SK-N-SH (cell line): ENCODE results near the gene RAMACL. TPM values are rescaled to one million over a fixed set of nuclear protein-coding genes. Genes with fewer than 3 reads are reported as not detected.

Source experiments
- CTCF ChIA-PET: fragments of 300-600, 350-600 bp; formaldehyde crosslinking; extraction: SDS; loops from one replicate; lab custom pipeline; 2021; lab: Yijun Ruan, JAX
- POLR2A ChIA-PET: fragments of 350-600 bp; sonication (Branson Sonifier 250); formaldehyde crosslinking; extraction: SDS; loops from one replicate; lab custom pipeline; 2020; ENCODE audit warnings: antibody characterized with exemption, inconsistent platforms; lab: Yijun Ruan, JAX
- DNase-seq: peaks from one replicate; pipeline ENCODE4 v3.0.0; 2012
- H2AFZ ChIP-seq: fragments of 200-600 bp; sonication (generic); 2 replicates; pipeline ENCODE4 v1.8.1; 2016; ENCODE audit warnings: antibody characterized with exemption, mild to moderate bottlenecking, low read depth
- H3F3A ChIP-seq: fragments of 200-600 bp; sonication (generic); replicated peaks from 2 replicates; pipeline ENCODE3; 2016; ENCODE audit warnings: antibody characterized with exemption, mild to moderate bottlenecking; ENCODE audit not compliant: insufficient read depth
- H3K27ac ChIP-seq, 2 experiments: fragments of 200-500 bp in 1 of 2; fragments of 200-600 bp in 1 of 2; sonication (Bioruptor generic) in 1 of 2; sonication (generic), shearing (Covaris generic) in 1 of 2; 2 replicates each; pipeline versions ENCODE4 v1.5.1 to v1.6.1; 2014 to 2016; ENCODE audit warnings: low read depth in 2 of 2, inconsistent platforms in 1 of 2, low read length in 1 of 2, mild to moderate bottlenecking in 1 of 2, mixed read lengths in 1 of 2
- H3K27me3 ChIP-seq: fragments of 200-600 bp; sonication (generic), shearing (Covaris generic); 2 replicates; pipeline ENCODE4 v1.6.1; 2016; ENCODE audit warnings: mixed run types; ENCODE audit not compliant: insufficient read depth
- H3K36me3 ChIP-seq, 2 experiments: fragments of 200-500 bp in 1 of 2; fragments of 200-600 bp in 1 of 2; sonication (Bioruptor generic) in 1 of 2; sonication (generic) in 1 of 2; replicated peaks in 1 of 2; 2 replicates each; pipeline versions ENCODE3 to v1.5.1; 2014 to 2016; ENCODE audit warnings: low read length in 1 of 2, mild to moderate bottlenecking in 1 of 2; ENCODE audit not compliant: insufficient read depth in 2 of 2, control insufficient read depth in 1 of 2
- H3K4me1 ChIP-seq, 2 experiments: fragments of 200-500 bp in 1 of 2; fragments of 200-600 bp in 1 of 2; sonication (Bioruptor generic) in 1 of 2; sonication (generic), shearing (Covaris generic) in 1 of 2; 2 replicates each; pipeline versions ENCODE4 v1.5.1 to v1.6.1; 2014 to 2016; ENCODE audit warnings: low read depth in 1 of 2, low read length in 1 of 2, mixed run types in 1 of 2; ENCODE audit not compliant: insufficient read depth in 2 of 2, control insufficient read depth in 1 of 2
- H3K4me2 ChIP-seq: fragments of 200-600 bp; sonication (generic), shearing (Covaris generic); 2 replicates; pipeline ENCODE4 v1.6.1; 2017; ENCODE audit warnings: mixed run types
- H3K4me3 ChIP-seq, 2 experiments: fragments of 200-500 bp in 1 of 2; fragments of 200-600 bp in 1 of 2; sonication (Bioruptor generic) in 1 of 2; sonication (generic), shearing (Covaris generic) in 1 of 2; 2 replicates each; pipeline versions ENCODE4 v1.5.1 to v1.8.1; 2014 to 2016; ENCODE audit warnings: low read depth in 2 of 2, inconsistent platforms in 1 of 2, low read length in 1 of 2, mild to moderate bottlenecking in 1 of 2, mixed read lengths in 1 of 2, moderate library complexity in 1 of 2
- H3K79me2 ChIP-seq: fragments of 200-600 bp; sonication (generic); 2 replicates; pipeline ENCODE4 v1.8.1; 2017; ENCODE audit warnings: mild to moderate bottlenecking; ENCODE audit not compliant: insufficient read depth
- H3K9ac ChIP-seq: fragments of 200-600 bp; sonication (generic); 2 replicates; pipeline ENCODE4 v1.6.1; 2017; ENCODE audit warnings: mixed run types
- H3K9me2 ChIP-seq: fragments of 200-600 bp; sonication (generic); 2 replicates; pipeline ENCODE4 v1.6.1; 2017; ENCODE audit warnings: mixed run types
- H3K9me3 ChIP-seq: fragments of 200-600 bp; sonication (generic); 2 replicates; pipeline ENCODE4 v1.6.1; 2017; ENCODE audit warnings: mixed run types, mild to moderate bottlenecking, moderate library complexity
- H4K20me1 ChIP-seq: fragments of 200-600 bp; sonication (generic); 2 replicates; pipeline ENCODE4 v1.6.1; 2017; ENCODE audit warnings: mild to moderate bottlenecking, mixed run types; ENCODE audit not compliant: insufficient read depth
- CHD2 ChIP-seq: fragments of 150-350 bp; IDR thresholded peaks from 2 replicates; pipeline ENCODE4 v1.6.1; 2018; ENCODE audit warnings: low read length; ENCODE audit not compliant: partially characterized antibody
- ELF1 ChIP-seq: IDR thresholded peaks from 2 replicates; pipeline ENCODE4 v1.4.0; 2012
- EP300 ChIP-seq, 2 experiments: IDR thresholded peaks; 2 replicates each; pipeline versions ENCODE4 v1.4.0 to v1.6.1; 2012; ENCODE audit warnings: borderline replicate concordance in 1 of 2, low read depth in 1 of 2, low read length in 1 of 2
- EZH2phosphoT487 ChIP-seq: fragments of 200-600 bp; sonication (generic); IDR thresholded peaks from 2 replicates; pipeline ENCODE4 v1.6.1; 2017; ENCODE audit warnings: low read depth, mixed run types, mild to moderate bottlenecking, antibody characterized with exemption, moderate library complexity, borderline replicate concordance
- FOSL2 ChIP-seq: IDR thresholded peaks from 2 replicates; pipeline ENCODE4 v1.4.0; 2012; ENCODE audit warnings: low read depth, mild to moderate bottlenecking, moderate library complexity, borderline replicate concordance
- FOXJ3 ChIP-seq: sonication (generic); formaldehyde crosslinking; IDR thresholded peaks from 2 replicates; pipeline ENCODE4 v1.5.1; 2020; ENCODE audit warnings: mild to moderate bottlenecking, missing genetic modification reagents
- GABPA ChIP-seq: IDR thresholded peaks from 2 replicates; pipeline ENCODE4 v1.4.0; 2012; ENCODE audit warnings: low read depth, mild to moderate bottlenecking
- GATA2 ChIP-seq: sonication (generic); formaldehyde crosslinking; IDR thresholded peaks from 2 replicates; pipeline ENCODE4 v1.5.0; 2020; ENCODE audit warnings: mild to moderate bottlenecking, missing genetic modification reagents
- MXI1 ChIP-seq: IDR thresholded peaks from 2 replicates; pipeline ENCODE4 v1.6.1; 2012; ENCODE audit warnings: mild to moderate bottlenecking, low read depth, low read length, improper control_type of control experiment
- PBX3 ChIP-seq: IDR thresholded peaks from 2 replicates; pipeline ENCODE4; 2012
- RAD21 ChIP-seq: IDR thresholded peaks from 2 replicates; pipeline ENCODE4 v1.6.1; 2012; ENCODE audit warnings: mild to moderate bottlenecking, low read length
- RXRA ChIP-seq: IDR thresholded peaks from 2 replicates; pipeline ENCODE4 v1.4.0; 2012; ENCODE audit warnings: low read depth, mild to moderate bottlenecking, borderline replicate concordance
- SIN3A ChIP-seq: IDR thresholded peaks from 2 replicates; pipeline ENCODE4 v1.6.1; 2012; ENCODE audit warnings: low read depth, mild to moderate bottlenecking, low read length, moderate library complexity, borderline replicate concordance
- TAF1 ChIP-seq: IDR thresholded peaks from 2 replicates; pipeline ENCODE4 v1.6.1; 2012; ENCODE audit warnings: low read depth, mild to moderate bottlenecking, low read length, moderate library complexity, borderline replicate concordance
- USF2 ChIP-seq: fragments of 150-350 bp; IDR thresholded peaks from 2 replicates; pipeline ENCODE4 v1.6.1; 2017; ENCODE audit warnings: antibody characterized with exemption, low read length, low read depth, borderline replicate concordance
- WGBS: methylation state at CpG from one replicate; pipeline ENCODE4 v1.1.6; 2017; ENCODE audit warnings: low lambda C conversion rate; 5-methylcytosine and 5-hydroxymethylcytosine counted together
- polyA plus RNA-seq, 3 experiments: library from polyadenylated mRNA; depleted of rRNA; stranded (reverse); fragments of >200 nt; gene quantifications; 2 replicates each; pipeline ENCODE4 v1.2.3, GENCODE V29; 2012
- TF ChIP-seq, protein P1 (sequence below): fragments of 200-600 bp; sonication (generic); IDR thresholded peaks from 2 replicates; pipeline ENCODE4 v1.6.1; 2017; ENCODE audit warnings: antibody characterized with exemption, mild to moderate bottlenecking, moderate library complexity
- TF ChIP-seq, protein P2 (sequence below): IDR thresholded peaks from 2 replicates; pipeline ENCODE4 v1.4.0; 2012; ENCODE audit warnings: low read depth, borderline replicate concordance
- TF ChIP-seq, protein P3 (sequence below): IDR thresholded peaks from 2 replicates; pipeline ENCODE4 v1.4.0; 2012; ENCODE audit warnings: low read depth

The RAMACL gene
- polyA plus RNA-seq, 1 of the 3 experiments (the other 2 are of a cell fraction) = 0.10 TPM

DNA sequence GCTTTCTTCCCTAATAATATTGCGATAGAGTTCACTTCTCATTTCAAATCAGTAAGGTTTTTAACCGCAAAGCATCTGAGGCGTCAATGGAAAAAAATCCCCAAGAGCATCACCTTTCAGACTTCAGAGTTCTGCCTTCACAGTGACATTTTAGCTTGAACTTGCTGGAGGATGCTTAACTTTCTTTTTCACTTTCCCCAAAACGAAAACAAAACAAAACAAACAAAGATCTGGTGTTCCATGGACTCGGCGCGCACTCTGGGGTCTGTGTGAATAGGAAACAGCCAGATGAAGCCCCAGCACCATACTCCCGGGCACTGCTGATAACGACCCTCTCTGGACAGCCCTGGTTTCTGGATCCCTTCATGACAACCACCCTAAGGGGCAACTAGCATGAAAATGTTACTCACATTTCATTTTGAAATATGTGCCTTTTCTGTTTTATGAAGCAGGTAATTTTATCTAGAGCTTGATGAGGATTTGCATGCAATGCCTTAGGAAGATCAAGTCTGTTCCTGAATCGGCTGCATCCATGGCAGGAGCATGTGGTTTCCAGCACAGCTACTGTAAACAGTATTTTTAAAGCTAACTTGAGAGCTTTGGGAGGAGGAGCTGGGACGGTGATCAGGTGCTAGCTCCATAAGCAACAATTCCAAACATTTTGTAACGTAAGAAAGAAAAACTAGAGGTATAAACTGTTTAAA lies 44.5 kb downstream of the RAMACL start:
- TF ChIP-seq MXI1 (no peak), FOXJ3 (CRISPR knock-in tag) (no peak), EZH2phosphoT487 (no peak), CHD2 (no peak), PBX3 (no peak), EP300 (IDR thresholded peaks at IDR 0.05; ENCODE audit: borderline replicate concordance in 1 of 2, low read depth in 1 of 2, low read length in 1 of 2) (no peak), RXRA (no peak), TAF1 (no peak), USF2 (no peak), GATA2 (CRISPR knock-in tag) (no peak), RAD21 (no peak), FOSL2 (no peak), GABPA (no peak), SIN3A (no peak), ELF1 (no peak)
- TF ChIP-seq, protein P1, sequence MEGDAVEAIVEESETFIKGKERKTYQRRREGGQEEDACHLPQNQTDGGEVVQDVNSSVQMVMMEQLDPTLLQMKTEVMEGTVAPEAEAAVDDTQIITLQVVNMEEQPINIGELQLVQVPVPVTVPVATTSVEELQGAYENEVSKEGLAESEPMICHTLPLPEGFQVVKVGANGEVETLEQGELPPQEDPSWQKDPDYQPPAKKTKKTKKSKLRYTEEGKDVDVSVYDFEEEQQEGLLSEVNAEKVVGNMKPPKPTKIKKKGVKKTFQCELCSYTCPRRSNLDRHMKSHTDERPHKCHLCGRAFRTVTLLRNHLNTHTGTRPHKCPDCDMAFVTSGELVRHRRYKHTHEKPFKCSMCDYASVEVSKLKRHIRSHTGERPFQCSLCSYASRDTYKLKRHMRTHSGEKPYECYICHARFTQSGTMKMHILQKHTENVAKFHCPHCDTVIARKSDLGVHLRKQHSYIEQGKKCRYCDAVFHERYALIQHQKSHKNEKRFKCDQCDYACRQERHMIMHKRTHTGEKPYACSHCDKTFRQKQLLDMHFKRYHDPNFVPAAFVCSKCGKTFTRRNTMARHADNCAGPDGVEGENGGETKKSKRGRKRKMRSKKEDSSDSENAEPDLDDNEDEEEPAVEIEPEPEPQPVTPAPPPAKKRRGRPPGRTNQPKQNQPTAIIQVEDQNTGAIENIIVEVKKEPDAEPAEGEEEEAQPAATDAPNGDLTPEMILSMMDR = no peak
- TF ChIP-seq, protein P2, sequence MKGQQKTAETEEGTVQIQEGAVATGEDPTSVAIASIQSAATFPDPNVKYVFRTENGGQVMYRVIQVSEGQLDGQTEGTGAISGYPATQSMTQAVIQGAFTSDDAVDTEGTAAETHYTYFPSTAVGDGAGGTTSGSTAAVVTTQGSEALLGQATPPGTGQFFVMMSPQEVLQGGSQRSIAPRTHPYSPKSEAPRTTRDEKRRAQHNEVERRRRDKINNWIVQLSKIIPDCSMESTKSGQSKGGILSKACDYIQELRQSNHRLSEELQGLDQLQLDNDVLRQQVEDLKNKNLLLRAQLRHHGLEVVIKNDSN = no peak
- TF ChIP-seq, protein P3, sequence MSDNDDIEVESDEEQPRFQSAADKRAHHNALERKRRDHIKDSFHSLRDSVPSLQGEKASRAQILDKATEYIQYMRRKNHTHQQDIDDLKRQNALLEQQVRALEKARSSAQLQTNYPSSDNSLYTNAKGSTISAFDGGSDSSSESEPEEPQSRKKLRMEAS = no peak
- peak overlapping the region in 1 of 2 experiments; percentile 16; a peak in 1 of 4 replicates for H3K27ac ChIP-seq

More for the DNA sequence above, 44.5 kb downstream of the RAMACL start:
- H3K79me2 ChIP-seq = 0 out of 2 replicates have a peak, but pooled peaks cover 6% of the 10 kb centered on the region
- no peaks in the 10 kb centered on the region for H3K27me3 ChIP-seq
- 92% methylated on average over 12 of the region's 12 CpGs for WGBS
- no peak overlapping the region for H3K4me3 ChIP-seq
- H3F3A ChIP-seq = no peaks in the 10 kb centered on the region
- no peak overlapping the region for H3K4me2 ChIP-seq
- ChIA-PET POLR2A (no interaction called here), CTCF (no interaction called here)
- H2AFZ ChIP-seq = no peak overlapping the region
- DNase-seq = peak; percentile 34
- H4K20me1 ChIP-seq = no peaks in the 10 kb centered on the region
- no peaks in the 10 kb centered on the region for H3K9me2 ChIP-seq
- H3K36me3 ChIP-seq = peaks cover 18 to 52% of the 10 kb centered on the region in 2 experiments
- H3K4me1 ChIP-seq = peaks cover 0 to 22% of the 10 kb centered on the region in 2 experiments; a peak in 2 of 4 replicates
- no peak overlapping the region for H3K9ac ChIP-seq
- no peaks in the 10 kb centered on the region for H3K9me3 ChIP-seq
